Liver (tissue), 9 donors: ENCODE measurements around the gene SAFB. TPM values are rescaled to one million over a fixed set of nuclear protein-coding genes. Genes with fewer than 3 reads are reported as not detected.

Source experiments
- DNase-seq: peaks from one replicate; pipeline ENCODE4 v3.0.0-alpha.2; 2017; ENCODE audit warnings: low spot score
- H3K27ac ChIP-seq, 2 donors: one replicate each; pipeline ENCODE4 v1.7.0; 2013; ENCODE audit warnings: inconsistent platforms in 2 of 2, low read length in 2 of 2, control low read depth in 1 of 2, low read depth in 1 of 2, mild to moderate bottlenecking in 1 of 2
- H3K27me3 ChIP-seq, 4 donors: one replicate each; pipeline versions ENCODE4 v1.6.1 to v1.7.0; 2013; ENCODE audit warnings: low read length in 3 of 4, inconsistent platforms in 1 of 4, mild to moderate bottlenecking in 1 of 4, moderate library complexity in 1 of 4; ENCODE audit not compliant: control insufficient read depth in 4 of 4, insufficient read depth in 4 of 4
- H3K36me3 ChIP-seq, 4 donors: one replicate each; pipeline versions ENCODE4 v1.6.1 to v1.7.0; 2013; ENCODE audit warnings: low read length in 3 of 4, mild to moderate bottlenecking in 3 of 4, low read depth in 1 of 4, moderate library complexity in 1 of 4; ENCODE audit not compliant: control insufficient read depth in 4 of 4, insufficient read depth in 3 of 4
- H3K4me1 ChIP-seq, 4 donors: one replicate each; pipeline versions ENCODE4 v1.6.1 to v1.7.0; 2013; ENCODE audit warnings: low read length in 3 of 4, mild to moderate bottlenecking in 3 of 4, moderate library complexity in 1 of 4; ENCODE audit not compliant: control insufficient read depth in 4 of 4, insufficient read depth in 4 of 4
- H3K4me3 ChIP-seq, 3 donors: one replicate each; pipeline versions ENCODE4 v1.6.1 to v1.7.0; 2013; ENCODE audit warnings: low read length in 3 of 3, control low read depth in 1 of 3, low read depth in 1 of 3, mild to moderate bottlenecking in 1 of 3
- H3K9ac ChIP-seq, 2 donors: one replicate each; pipeline ENCODE4 v1.7.0; 2013; ENCODE audit warnings: low read length in 2 of 2, mild to moderate bottlenecking in 2 of 2, moderate library complexity in 2 of 2, control low read depth in 1 of 2, low read depth in 1 of 2
- H3K9me3 ChIP-seq, 4 donors: one replicate each; pipeline versions ENCODE4 v1.6.1 to v1.7.0; 2013; ENCODE audit warnings: low read length in 3 of 4; ENCODE audit not compliant: control insufficient read depth in 4 of 4
- ATF3 ChIP-seq: IDR thresholded peaks from 2 replicates; pipeline ENCODE4 v1.6.1; 2016; ENCODE audit warnings: antibody characterized with exemption
- EGR1 ChIP-seq, 2 donors: IDR thresholded peaks; 2 replicates each; pipeline ENCODE4 v1.6.1; 2016 to 2018; ENCODE audit warnings: antibody characterized with exemption in 2 of 2, low read depth in 2 of 2
- FOXA1 ChIP-seq: IDR thresholded peaks from 2 replicates; pipeline ENCODE4 v1.6.1; 2016; ENCODE audit warnings: antibody characterized with exemption
- FOXA2 ChIP-seq: IDR thresholded peaks from 2 replicates; pipeline ENCODE4 v1.6.1; 2016; ENCODE audit warnings: antibody characterized with exemption
- GABPA ChIP-seq, 2 donors: IDR thresholded peaks in 1 of 2; conservative IDR thresholded peaks in 1 of 2; 2 replicates each; pipeline ENCODE4 v1.6.1; 2016; ENCODE audit warnings: antibody characterized with exemption in 2 of 2, mild to moderate bottlenecking in 1 of 2, moderate library complexity in 1 of 2
- HNF4A ChIP-seq, 2 donors: conservative IDR thresholded peaks; 2 replicates each; pipeline ENCODE4 v1.6.1; 2016; ENCODE audit warnings: antibody characterized with exemption in 2 of 2, mild to moderate bottlenecking in 2 of 2
- HNF4G ChIP-seq: IDR thresholded peaks from 2 replicates; pipeline ENCODE4 v1.6.1; 2016; ENCODE audit warnings: antibody characterized with exemption
- JUND ChIP-seq, 2 donors: IDR thresholded peaks; 2 replicates each; pipeline ENCODE4 v1.6.1; 2016; ENCODE audit warnings: antibody characterized with exemption in 2 of 2
- NR2F2 ChIP-seq: IDR thresholded peaks from 2 replicates; pipeline ENCODE4 v1.6.1; 2016; ENCODE audit warnings: antibody characterized with exemption
- RAD21 ChIP-seq, 2 donors: IDR thresholded peaks; 2 replicates each; pipeline ENCODE4 v1.6.1; 2016; ENCODE audit warnings: antibody characterized with exemption in 2 of 2, mild to moderate bottlenecking in 2 of 2
- RXRA ChIP-seq, 2 donors: IDR thresholded peaks; 2 replicates each; pipeline ENCODE4 v1.6.1; 2017 to 2018; ENCODE audit warnings: antibody characterized with exemption in 2 of 2, mild to moderate bottlenecking in 1 of 2
- SP1 ChIP-seq: IDR thresholded peaks from 2 replicates; pipeline ENCODE4 v1.6.1; 2018; ENCODE audit warnings: antibody characterized with exemption, mild to moderate bottlenecking
- TAF1 ChIP-seq: conservative IDR thresholded peaks from 2 replicates; pipeline ENCODE4 v1.6.1; 2016; ENCODE audit warnings: antibody characterized with exemption, mild to moderate bottlenecking
- YY1 ChIP-seq: IDR thresholded peaks from 2 replicates; pipeline ENCODE4 v1.6.1; 2016; ENCODE audit warnings: antibody characterized with exemption, mild to moderate bottlenecking
- WGBS: extraction: QIAGEN DNeasy Blood & Tissue Kit; methylation state at CpG from one replicate; pipeline ENCODE4 v1.1.7; 2013; 5-methylcytosine and 5-hydroxymethylcytosine counted together
- polyA plus RNA-seq, 2 donors: library from polyadenylated mRNA; stranded (reverse) in 1 of 2; unstranded in 1 of 2; fragments of 200-250 nt in 1 of 2; fragments of >200 nt in 1 of 2; fragmentation: Nextera tagmentation in 1 of 2; extraction: Ambion mirVana in 1 of 2; gene quantifications; one replicate each; pipeline versions ENCODE4 v1.2.1 to v1.2.3, GENCODE V29; 2013 to 2015
- total RNA-seq, 2 donors: library from RNA; depleted of rRNA; stranded (reverse); fragments of >200 nt; gene quantifications; one replicate each; pipeline ENCODE4 v1.2.3, GENCODE V29; 2014
- TF ChIP-seq, protein P1 (sequence below): IDR thresholded peaks from 2 replicates; pipeline ENCODE4 v1.6.1; 2016; ENCODE audit warnings: antibody characterized with exemption
- TF ChIP-seq, protein P2 (sequence below): fragments of 150-350 bp; IDR thresholded peaks from 2 replicates; pipeline ENCODE4 v1.5.1; 2017; ENCODE audit warnings: improper control_type of control experiment, low read depth, low read length; ENCODE audit not compliant: missing input control
- TF ChIP-seq, protein P3 (sequence below): IDR thresholded peaks from 2 replicates; pipeline ENCODE4 v1.6.1; 2016; ENCODE audit warnings: antibody characterized with exemption
- TF ChIP-seq, protein P4 (sequence below): IDR thresholded peaks from 2 replicates; pipeline ENCODE4 v1.6.1; 2016; ENCODE audit warnings: antibody characterized with exemption, mild to moderate bottlenecking
- donor health status: healthy.
- donor health status: healthy.
- donor health status: healthy.
- donor health status: healthy.
- donor health status: healthy.

SAFB gene
- total and polyA plus RNA-seq, 4 donors, result 16.5 to 65.0 (median 38.5) TPM

- WGBS, result 96% methylated on average over 17 of the region's 17 CpGs
- H3K36me3 ChIP-seq, result peaks cover 32 to 89% (median 58%) of the 10 kb centered on the region in 4 donors
- no peak overlapping the region for H3K4me3 ChIP-seq
- no peak overlapping the region for H3K9ac ChIP-seq
- peaks cover 2 to 21% (median 13%) of the 10 kb centered on the region in 4 donors for H3K4me1 ChIP-seq
- TF ChIP-seq JUND (IDR thresholded peaks at IDR 0.05) (no peak), HNF4G (no peak), EGR1 (IDR thresholded peaks at IDR 0.05; ENCODE audit: low read depth in 2 of 2) (no peak), RXRA (IDR thresholded peaks at IDR 0.05) (no peak), FOXA2 (no peak), NR2F2 (no peak), GABPA (IDR thresholded peaks at IDR 0.05 in 1 of 2, conservative IDR thresholded peaks at IDR 0.05 in 1 of 2) (no peak), RAD21 (IDR thresholded peaks at IDR 0.05) (no peak), ATF3 (no peak), YY1 (no peak), FOXA1 (no peak), HNF4A (conservative IDR thresholded peaks at IDR 0.05) (no peak), SP1 (no peak), TAF1 (no peak)
- TF ChIP-seq, protein P1, sequence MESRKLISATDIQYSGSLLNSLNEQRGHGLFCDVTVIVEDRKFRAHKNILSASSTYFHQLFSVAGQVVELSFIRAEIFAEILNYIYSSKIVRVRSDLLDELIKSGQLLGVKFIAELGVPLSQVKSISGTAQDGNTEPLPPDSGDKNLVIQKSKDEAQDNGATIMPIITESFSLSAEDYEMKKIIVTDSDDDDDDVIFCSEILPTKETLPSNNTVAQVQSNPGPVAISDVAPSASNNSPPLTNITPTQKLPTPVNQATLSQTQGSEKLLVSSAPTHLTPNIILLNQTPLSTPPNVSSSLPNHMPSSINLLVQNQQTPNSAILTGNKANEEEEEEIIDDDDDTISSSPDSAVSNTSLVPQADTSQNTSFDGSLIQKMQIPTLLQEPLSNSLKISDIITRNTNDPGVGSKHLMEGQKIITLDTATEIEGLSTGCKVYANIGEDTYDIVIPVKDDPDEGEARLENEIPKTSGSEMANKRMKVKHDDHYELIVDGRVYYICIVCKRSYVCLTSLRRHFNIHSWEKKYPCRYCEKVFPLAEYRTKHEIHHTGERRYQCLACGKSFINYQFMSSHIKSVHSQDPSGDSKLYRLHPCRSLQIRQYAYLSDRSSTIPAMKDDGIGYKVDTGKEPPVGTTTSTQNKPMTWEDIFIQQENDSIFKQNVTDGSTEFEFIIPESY, result no peak
- TF ChIP-seq, protein P2, sequence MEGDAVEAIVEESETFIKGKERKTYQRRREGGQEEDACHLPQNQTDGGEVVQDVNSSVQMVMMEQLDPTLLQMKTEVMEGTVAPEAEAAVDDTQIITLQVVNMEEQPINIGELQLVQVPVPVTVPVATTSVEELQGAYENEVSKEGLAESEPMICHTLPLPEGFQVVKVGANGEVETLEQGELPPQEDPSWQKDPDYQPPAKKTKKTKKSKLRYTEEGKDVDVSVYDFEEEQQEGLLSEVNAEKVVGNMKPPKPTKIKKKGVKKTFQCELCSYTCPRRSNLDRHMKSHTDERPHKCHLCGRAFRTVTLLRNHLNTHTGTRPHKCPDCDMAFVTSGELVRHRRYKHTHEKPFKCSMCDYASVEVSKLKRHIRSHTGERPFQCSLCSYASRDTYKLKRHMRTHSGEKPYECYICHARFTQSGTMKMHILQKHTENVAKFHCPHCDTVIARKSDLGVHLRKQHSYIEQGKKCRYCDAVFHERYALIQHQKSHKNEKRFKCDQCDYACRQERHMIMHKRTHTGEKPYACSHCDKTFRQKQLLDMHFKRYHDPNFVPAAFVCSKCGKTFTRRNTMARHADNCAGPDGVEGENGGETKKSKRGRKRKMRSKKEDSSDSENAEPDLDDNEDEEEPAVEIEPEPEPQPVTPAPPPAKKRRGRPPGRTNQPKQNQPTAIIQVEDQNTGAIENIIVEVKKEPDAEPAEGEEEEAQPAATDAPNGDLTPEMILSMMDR, result no peak
- TF ChIP-seq, protein P3, sequence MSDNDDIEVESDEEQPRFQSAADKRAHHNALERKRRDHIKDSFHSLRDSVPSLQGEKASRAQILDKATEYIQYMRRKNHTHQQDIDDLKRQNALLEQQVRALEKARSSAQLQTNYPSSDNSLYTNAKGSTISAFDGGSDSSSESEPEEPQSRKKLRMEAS, result no peak
- TF ChIP-seq, protein P4, sequence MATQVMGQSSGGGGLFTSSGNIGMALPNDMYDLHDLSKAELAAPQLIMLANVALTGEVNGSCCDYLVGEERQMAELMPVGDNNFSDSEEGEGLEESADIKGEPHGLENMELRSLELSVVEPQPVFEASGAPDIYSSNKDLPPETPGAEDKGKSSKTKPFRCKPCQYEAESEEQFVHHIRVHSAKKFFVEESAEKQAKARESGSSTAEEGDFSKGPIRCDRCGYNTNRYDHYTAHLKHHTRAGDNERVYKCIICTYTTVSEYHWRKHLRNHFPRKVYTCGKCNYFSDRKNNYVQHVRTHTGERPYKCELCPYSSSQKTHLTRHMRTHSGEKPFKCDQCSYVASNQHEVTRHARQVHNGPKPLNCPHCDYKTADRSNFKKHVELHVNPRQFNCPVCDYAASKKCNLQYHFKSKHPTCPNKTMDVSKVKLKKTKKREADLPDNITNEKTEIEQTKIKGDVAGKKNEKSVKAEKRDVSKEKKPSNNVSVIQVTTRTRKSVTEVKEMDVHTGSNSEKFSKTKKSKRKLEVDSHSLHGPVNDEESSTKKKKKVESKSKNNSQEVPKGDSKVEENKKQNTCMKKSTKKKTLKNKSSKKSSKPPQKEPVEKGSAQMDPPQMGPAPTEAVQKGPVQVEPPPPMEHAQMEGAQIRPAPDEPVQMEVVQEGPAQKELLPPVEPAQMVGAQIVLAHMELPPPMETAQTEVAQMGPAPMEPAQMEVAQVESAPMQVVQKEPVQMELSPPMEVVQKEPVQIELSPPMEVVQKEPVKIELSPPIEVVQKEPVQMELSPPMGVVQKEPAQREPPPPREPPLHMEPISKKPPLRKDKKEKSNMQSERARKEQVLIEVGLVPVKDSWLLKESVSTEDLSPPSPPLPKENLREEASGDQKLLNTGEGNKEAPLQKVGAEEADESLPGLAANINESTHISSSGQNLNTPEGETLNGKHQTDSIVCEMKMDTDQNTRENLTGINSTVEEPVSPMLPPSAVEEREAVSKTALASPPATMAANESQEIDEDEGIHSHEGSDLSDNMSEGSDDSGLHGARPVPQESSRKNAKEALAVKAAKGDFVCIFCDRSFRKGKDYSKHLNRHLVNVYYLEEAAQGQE, result no peak
- peak overlapping the region; percentile 32 to 64 for H3K27ac ChIP-seq
- H3K9me3 ChIP-seq, result no peaks in the 10 kb centered on the region
- no peaks in the 10 kb centered on the region for H3K27me3 ChIP-seq
- no peak for DNase-seq
These were observed 41.0 kb downstream of the SAFB start for GRCh38 chr19:5663904-5664303.
